Measurements from ENCODE around the gene EPS8.

GRCh38 chr12:15634010-15634683 is 155.0 kb downstream of the EPS8 start:
- no peak for TF ChIP-seq CTCF (IDR thresholded peaks at IDR 0.05)
- TF ChIP-seq, protein P1, sequence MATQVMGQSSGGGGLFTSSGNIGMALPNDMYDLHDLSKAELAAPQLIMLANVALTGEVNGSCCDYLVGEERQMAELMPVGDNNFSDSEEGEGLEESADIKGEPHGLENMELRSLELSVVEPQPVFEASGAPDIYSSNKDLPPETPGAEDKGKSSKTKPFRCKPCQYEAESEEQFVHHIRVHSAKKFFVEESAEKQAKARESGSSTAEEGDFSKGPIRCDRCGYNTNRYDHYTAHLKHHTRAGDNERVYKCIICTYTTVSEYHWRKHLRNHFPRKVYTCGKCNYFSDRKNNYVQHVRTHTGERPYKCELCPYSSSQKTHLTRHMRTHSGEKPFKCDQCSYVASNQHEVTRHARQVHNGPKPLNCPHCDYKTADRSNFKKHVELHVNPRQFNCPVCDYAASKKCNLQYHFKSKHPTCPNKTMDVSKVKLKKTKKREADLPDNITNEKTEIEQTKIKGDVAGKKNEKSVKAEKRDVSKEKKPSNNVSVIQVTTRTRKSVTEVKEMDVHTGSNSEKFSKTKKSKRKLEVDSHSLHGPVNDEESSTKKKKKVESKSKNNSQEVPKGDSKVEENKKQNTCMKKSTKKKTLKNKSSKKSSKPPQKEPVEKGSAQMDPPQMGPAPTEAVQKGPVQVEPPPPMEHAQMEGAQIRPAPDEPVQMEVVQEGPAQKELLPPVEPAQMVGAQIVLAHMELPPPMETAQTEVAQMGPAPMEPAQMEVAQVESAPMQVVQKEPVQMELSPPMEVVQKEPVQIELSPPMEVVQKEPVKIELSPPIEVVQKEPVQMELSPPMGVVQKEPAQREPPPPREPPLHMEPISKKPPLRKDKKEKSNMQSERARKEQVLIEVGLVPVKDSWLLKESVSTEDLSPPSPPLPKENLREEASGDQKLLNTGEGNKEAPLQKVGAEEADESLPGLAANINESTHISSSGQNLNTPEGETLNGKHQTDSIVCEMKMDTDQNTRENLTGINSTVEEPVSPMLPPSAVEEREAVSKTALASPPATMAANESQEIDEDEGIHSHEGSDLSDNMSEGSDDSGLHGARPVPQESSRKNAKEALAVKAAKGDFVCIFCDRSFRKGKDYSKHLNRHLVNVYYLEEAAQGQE (IDR thresholded peaks at IDR 0.05; ENCODE audit: insufficient read depth in 1 of 2, low read depth in 2 of 2, low read length in 1 of 2) = no peak
- TF ChIP-seq TCF7L2 (IDR thresholded peaks at IDR 0.05; ENCODE audit: low read depth, low read length) = no peak
- no peak for TF ChIP-seq POLR2AphosphoS5 (IDR thresholded peaks at IDR 0.05; ENCODE audit: low read depth, low read length)
